Endothelial cell of umbilical vein (primary cell): ENCODE results near the gene PHACTR1.

ENCODE experiments used
- EZH2 ChIP-seq: IDR thresholded peaks from 2 replicates; pipeline ENCODE4 v1.6.1; 2012; ENCODE audit warnings: borderline replicate concordance, low read depth, mild to moderate bottlenecking, moderate library complexity, low read length, inconsistent platforms; ENCODE audit not compliant: severe bottlenecking
- FOS ChIP-seq: IDR thresholded peaks from 2 replicates; pipeline ENCODE4 v1.6.1; 2011; ENCODE audit warnings: mild to moderate bottlenecking, low read length, moderate library complexity, borderline replicate concordance; ENCODE audit not compliant: insufficient read depth
- GATA2 ChIP-seq: IDR thresholded peaks from 2 replicates; pipeline ENCODE4 v1.7.0; 2011; ENCODE audit warnings: low read depth, mild to moderate bottlenecking, moderate library complexity, mixed read lengths, low read length; ENCODE audit not compliant: insufficient read length, insufficient read depth
- MYC ChIP-seq: IDR thresholded peaks from one replicate; pipeline ENCODE4 v1.6.1; 2011; ENCODE audit warnings: mild to moderate bottlenecking, low read depth, low read length
- POLR2A ChIP-seq: IDR thresholded peaks from 2 replicates; pipeline ENCODE4 v1.6.1; 2012; ENCODE audit warnings: low read depth, mild to moderate bottlenecking, control low read depth, low read length
- POLR2AphosphoS5 ChIP-seq: IDR thresholded peaks from 2 replicates; pipeline ENCODE4 v1.6.1; 2012; ENCODE audit warnings: low read depth, mild to moderate bottlenecking, control low read depth, low read length, moderate library complexity; ENCODE audit not compliant: insufficient read depth
- TF ChIP-seq, protein P1 (sequence below), 2 donors: IDR thresholded peaks; 1 replicate in 1 of 2; 2 replicates in 1 of 2; pipeline ENCODE4 v1.5.1; 2011; ENCODE audit warnings: low read length in 2 of 2, mild to moderate bottlenecking in 2 of 2, moderate library complexity in 2 of 2, control low read depth in 1 of 2, inconsistent platforms in 1 of 2, low read depth in 1 of 2; ENCODE audit not compliant: insufficient read depth in 1 of 2; ENCODE audit errors: extremely low read depth in 1 of 2

- TF ChIP-seq, protein P1, sequence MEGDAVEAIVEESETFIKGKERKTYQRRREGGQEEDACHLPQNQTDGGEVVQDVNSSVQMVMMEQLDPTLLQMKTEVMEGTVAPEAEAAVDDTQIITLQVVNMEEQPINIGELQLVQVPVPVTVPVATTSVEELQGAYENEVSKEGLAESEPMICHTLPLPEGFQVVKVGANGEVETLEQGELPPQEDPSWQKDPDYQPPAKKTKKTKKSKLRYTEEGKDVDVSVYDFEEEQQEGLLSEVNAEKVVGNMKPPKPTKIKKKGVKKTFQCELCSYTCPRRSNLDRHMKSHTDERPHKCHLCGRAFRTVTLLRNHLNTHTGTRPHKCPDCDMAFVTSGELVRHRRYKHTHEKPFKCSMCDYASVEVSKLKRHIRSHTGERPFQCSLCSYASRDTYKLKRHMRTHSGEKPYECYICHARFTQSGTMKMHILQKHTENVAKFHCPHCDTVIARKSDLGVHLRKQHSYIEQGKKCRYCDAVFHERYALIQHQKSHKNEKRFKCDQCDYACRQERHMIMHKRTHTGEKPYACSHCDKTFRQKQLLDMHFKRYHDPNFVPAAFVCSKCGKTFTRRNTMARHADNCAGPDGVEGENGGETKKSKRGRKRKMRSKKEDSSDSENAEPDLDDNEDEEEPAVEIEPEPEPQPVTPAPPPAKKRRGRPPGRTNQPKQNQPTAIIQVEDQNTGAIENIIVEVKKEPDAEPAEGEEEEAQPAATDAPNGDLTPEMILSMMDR (IDR thresholded peaks at IDR 0.05; ENCODE audit: extremely low read depth in 1 of 2, insufficient read depth in 1 of 2, low read depth in 1 of 2, low read length in 2 of 2), result no peak
- TF ChIP-seq EZH2 (no peak), POLR2A (no peak), FOS (peak; percentile 72), GATA2 (peak; percentile 11), MYC (no peak), POLR2AphosphoS5 (no peak)
Observed at GRCh38 chr6:12962987-12963386, 246.4 kb downstream of the PHACTR1 start.
